A673 (cell line): ENCODE results near the gene PRDM16. TPM values are rescaled to one million over a fixed set of nuclear protein-coding genes. Genes with fewer than 3 reads are reported as not detected.

Experiments used
- BruUV-seq: library from RNA; stranded (reverse); fragments of 400-500 nt; replicated peaks from 2 replicates; lab custom pipeline; 2021; lab: Mats Ljungman, UMichigan
- CTCF ChIA-PET: fragments of 300-600 bp; sonication (Branson Sonifier 250); formaldehyde crosslinking; loops from one replicate; lab custom pipeline; 2022; ENCODE audit warnings: antibody characterized with exemption; lab: Charles Lee
- POLR2A ChIA-PET: fragments of 300-600 bp; sonication (Branson Sonifier 250); formaldehyde crosslinking; loops from one replicate; lab custom pipeline; 2022; ENCODE audit warnings: antibody characterized with exemption; ENCODE audit not compliant: low non-redundant PET; lab: Charles Lee
- DNase-seq: peaks from one replicate; pipeline ENCODE4 v3.0.0-alpha.2; 2015; ENCODE audit warnings: low spot score
- H3K27ac ChIP-seq: fragments of 200-600 bp; sonication (generic); 2 replicates; pipeline ENCODE4 v1.5.1; 2016; ENCODE audit warnings: mixed run types, low read depth, mild to moderate bottlenecking, mixed read lengths, antibody characterized with exemption, low read length; ENCODE audit not compliant: poor library complexity, severe bottlenecking
- H3K27me3 ChIP-seq: fragments of 200-600 bp; sonication (generic); replicated peaks from 2 replicates; pipeline ENCODE4 v1.6.1; 2017; ENCODE audit warnings: mixed run types, low read depth, mild to moderate bottlenecking, mixed read lengths, antibody characterized with exemption, low read length; ENCODE audit not compliant: insufficient read depth, poor library complexity
- H3K36me3 ChIP-seq: fragments of 200-600 bp; sonication (generic); 2 replicates; pipeline ENCODE4 v1.6.1; 2016; ENCODE audit warnings: mixed run types, mild to moderate bottlenecking, mixed read lengths, antibody characterized with exemption, low read length; ENCODE audit not compliant: insufficient read depth, poor library complexity, severe bottlenecking
- H3K4me1 ChIP-seq: fragments of 200-600 bp; sonication (generic); 2 replicates; pipeline ENCODE4 v1.6.1; 2017; ENCODE audit warnings: mixed run types, mild to moderate bottlenecking, mixed read lengths, antibody characterized with exemption, low read length; ENCODE audit not compliant: insufficient read depth, poor library complexity, severe bottlenecking
- H3K4me3 ChIP-seq: fragments of 200-600 bp; sonication (generic); 2 replicates; pipeline ENCODE4 v1.5.1; 2016; ENCODE audit warnings: low read depth, mixed run types, mild to moderate bottlenecking, mixed read lengths, low read length; ENCODE audit not compliant: poor library complexity, severe bottlenecking
- H3K9me3 ChIP-seq: fragments of 200-600 bp; sonication (generic); 2 replicates; pipeline ENCODE4 v1.6.1; 2016; ENCODE audit warnings: mixed run types, low read depth, mild to moderate bottlenecking, mixed read lengths, antibody characterized with exemption, low read length; ENCODE audit not compliant: poor library complexity, severe bottlenecking
- CTCF ChIP-seq: fragments of 300-800, 200-600 bp; sonication (generic); conservative IDR thresholded peaks from 2 replicates; pipeline ENCODE4 v1.5.1; 2017; ENCODE audit warnings: low read depth, mild to moderate bottlenecking, antibody characterized with exemption, low read length, moderate library complexity, mixed read lengths
- EZH2 ChIP-seq: fragments of 200-600 bp; sonication (generic); IDR thresholded peaks from 2 replicates; pipeline ENCODE4 v1.6.1; 2017; ENCODE audit warnings: borderline replicate concordance, low read depth, mild to moderate bottlenecking, mixed read lengths, antibody characterized with exemption, low read length; ENCODE audit not compliant: poor library complexity, severe bottlenecking
- intact Hi-C: fragments of 100-400 bp; cut with micrococcal nuclease; formaldehyde crosslinking; loops from one replicate; pipeline ENCODE4 v1.10.0; 2022; ENCODE audit not compliant: unreplicated experiment
- total RNA-seq: library from RNA; stranded (reverse); gene quantifications from 2 replicates; pipeline ENCODE4 v1.2.3, GENCODE V29; 2021

The PRDM16 gene
- total RNA-seq, 1 experiment from 2014 or later: 0.49 TPM

- peaks cover 17% of the 10 kb centered on the region for H3K9me3 ChIP-seq
- no peak for TF ChIP-seq EZH2
- no peak for TF ChIP-seq CTCF
- POLR2A ChIA-PET: no interaction called here
- no peaks in the 10 kb centered on the region for H3K27me3 ChIP-seq
- no peak overlapping the region for H3K4me3 ChIP-seq
- no peak overlapping the region for H3K27ac ChIP-seq
- CTCF ChIA-PET: no interaction called here
- DNase-seq: no peak
- H3K36me3 ChIP-seq: no peaks in the 10 kb centered on the region
- no TSS peak for BruUV-seq
- no peaks in the 10 kb centered on the region for H3K4me1 ChIP-seq
- intact Hi-C loops: no loop called here
These were observed 275.4 kb downstream of the PRDM16 start for GRCh38 chr1:3344395-3344794.

GRCh38 chr1:3345792-3346191 lies 276.8 kb downstream of the PRDM16 start:
- ChIA-PET CTCF (no interaction called here), POLR2A (no interaction called here)
- intact Hi-C loops: no loop called here
- no peak overlapping the region for H3K4me3 ChIP-seq
- H3K27me3 ChIP-seq: no peaks in the 10 kb centered on the region
- no peaks in the 10 kb centered on the region for H3K4me1 ChIP-seq
- no peak overlapping the region for H3K27ac ChIP-seq
- no peaks in the 10 kb centered on the region for H3K36me3 ChIP-seq
- no peak for DNase-seq
- peaks cover 17% of the 10 kb centered on the region for H3K9me3 ChIP-seq
- no TSS peak for BruUV-seq
- TF ChIP-seq CTCF (no peak), EZH2 (no peak)

GRCh38 chr1:3346478-3346877 lies 277.5 kb downstream of the PRDM16 start:
- no peak for DNase-seq
- H3K36me3 ChIP-seq: no peaks in the 10 kb centered on the region
- intact Hi-C loops: no loop called here
- H3K9me3 ChIP-seq: peaks cover 17% of the 10 kb centered on the region
- no peak overlapping the region for H3K27ac ChIP-seq
- no peak for TF ChIP-seq EZH2
- TF ChIP-seq CTCF: no peak
- POLR2A ChIA-PET: no interaction called here
- H3K4me1 ChIP-seq: no peaks in the 10 kb centered on the region
- H3K4me3 ChIP-seq: no peak overlapping the region
- no TSS peak for BruUV-seq
- CTCF ChIA-PET: no interaction called here
- no peaks in the 10 kb centered on the region for H3K27me3 ChIP-seq
